Measurements from ENCODE around the gene SNX10. TPM values are rescaled to one million over a fixed set of nuclear protein-coding genes. Genes with fewer than 3 reads are reported as not detected.
A peak's percentile ranks its signal among the peaks of the same experiment; 100 is the strongest.

The SNX10 gene
- total RNA-seq, 1 experiment from 2014 or later: 7.9 TPM

GRCh38 chr7:26278770-26279169 lies 12.9 kb upstream of the SNX10 start:
- Histone ChIP-seq H3K36me3 (ENCODE audit: low read depth, low read length) (no peaks in the 10 kb centered on the region), H4K20me1 (ENCODE audit: low read length) (no peaks in the 10 kb centered on the region), H3K9me3 (ENCODE audit: low read length) (no peaks in the 10 kb centered on the region), H3K4me1 (ENCODE audit: insufficient read depth, low read length) (no peaks in the 10 kb centered on the region), H3K27me3 (ENCODE audit: low read length) (no peaks in the 10 kb centered on the region), H3K27ac (ENCODE audit: low read length) (no peak overlapping the region), H2AFZ (ENCODE audit: low read length) (no peak overlapping the region), H3K4me2 (ENCODE audit: low read length) (no peak overlapping the region), H3K79me2 (ENCODE audit: low read length) (no peaks in the 10 kb centered on the region), H3F3A (ENCODE audit: low read length, unreplicated experiment) (no peaks in the 10 kb centered on the region), H3K9ac (ENCODE audit: low read length) (no peak overlapping the region), H3K9me2 (replicated peaks; ENCODE audit: low read length) (no peaks in the 10 kb centered on the region), H3K4me3 (ENCODE audit: low read length) (no peak overlapping the region)
- peak; percentile 79 for TF ChIP-seq CTCF (conservative IDR thresholded peaks at IDR 0.05; ENCODE audit: low read depth, low read length)
- TF ChIP-seq EZH2 (IDR thresholded peaks at IDR 0.05; ENCODE audit: low read length, unreplicated experiment): no peak
- no peak for TF ChIP-seq EZH2phosphoT487 (IDR thresholded peaks at IDR 0.05; ENCODE audit: borderline replicate concordance, low read length)
- no TSS peak for BruUV-seq (replicated peaks)
- DNase-seq (peak; percentile 65), ATAC-seq (peak; percentile 98)
- ChIA-PET POLR2A (ENCODE audit: unreplicated experiment) (no interaction called here), CTCF (interaction anchor here (0.6 to 1.1 kb wide), 5 partner anchors 16 to 1944 kb away, joined by 3 to 5 read pairs (median 4); no protein-coding TSS in a partner anchor)
- intact Hi-C loops (cut with micrococcal nuclease): loop anchor here (1.0 to 5.0 kb wide), 5 partner anchors 87 to 884 kb away; no protein-coding TSS in a partner anchor

GRCh38 chr7:26279405-26279804 lies 12.3 kb upstream of the SNX10 start:
- POLR2A ChIA-PET (ENCODE audit: unreplicated experiment): no interaction called here
- H2AFZ ChIP-seq (ENCODE audit: low read length): no peak overlapping the region
- no peak overlapping the region for H3K4me2 ChIP-seq (ENCODE audit: low read length)
- H3K4me1 ChIP-seq (ENCODE audit: insufficient read depth, low read length): no peaks in the 10 kb centered on the region
- no peak overlapping the region for H3K4me3 ChIP-seq (ENCODE audit: low read length)
- TF ChIP-seq EZH2phosphoT487 (IDR thresholded peaks at IDR 0.05; ENCODE audit: borderline replicate concordance, low read length) (no peak), EZH2 (IDR thresholded peaks at IDR 0.05; ENCODE audit: low read length, unreplicated experiment) (no peak), CTCF (conservative IDR thresholded peaks at IDR 0.05; ENCODE audit: low read depth, low read length) (no peak)
- no peaks in the 10 kb centered on the region for H3K27me3 ChIP-seq (ENCODE audit: low read length)
- DNase-seq (peak; percentile 17), ATAC-seq (no peak)
- intact Hi-C loops (cut with micrococcal nuclease): loop anchor here (1.0 to 5.0 kb wide), 4 partner anchors 228 to 883 kb away; no protein-coding TSS in a partner anchor
- no peaks in the 10 kb centered on the region for H4K20me1 ChIP-seq (ENCODE audit: low read length)
- no TSS peak for BruUV-seq (replicated peaks)
- H3K9ac ChIP-seq (ENCODE audit: low read length): no peak overlapping the region
- H3K27ac ChIP-seq (ENCODE audit: low read length): no peak overlapping the region
- no peaks in the 10 kb centered on the region for H3K36me3 ChIP-seq (ENCODE audit: low read depth, low read length)
- no peaks in the 10 kb centered on the region for H3K79me2 ChIP-seq (ENCODE audit: low read length)
- H3K9me3 ChIP-seq (ENCODE audit: low read length): no peaks in the 10 kb centered on the region
- H3K9me2 ChIP-seq (replicated peaks; ENCODE audit: low read length): no peaks in the 10 kb centered on the region
- H3F3A ChIP-seq (ENCODE audit: low read length, unreplicated experiment): no peaks in the 10 kb centered on the region
- CTCF ChIA-PET: interaction anchor here (0.6 to 1.1 kb wide), 5 partner anchors 16 to 1944 kb away, joined by 3 to 5 read pairs (median 4); no protein-coding TSS in a partner anchor

GRCh38 chr7:26280097-26280496 lies 11.6 kb upstream of the SNX10 start:
- no peak overlapping the region for H3K27ac ChIP-seq (ENCODE audit: low read length)
- CTCF ChIA-PET: interaction anchor here (1.0 to 1.1 kb wide), 2 partner anchors 89 to 387 kb away, joined by 3 to 5 read pairs; no protein-coding TSS in a partner anchor
- no peaks in the 10 kb centered on the region for H3K79me2 ChIP-seq (ENCODE audit: low read length)
- POLR2A ChIA-PET (ENCODE audit: unreplicated experiment): no interaction called here
- no peaks in the 10 kb centered on the region for H3K4me1 ChIP-seq (ENCODE audit: insufficient read depth, low read length)
- BruUV-seq (replicated peaks): no TSS peak
- no peaks in the 10 kb centered on the region for H4K20me1 ChIP-seq (ENCODE audit: low read length)
- no peak overlapping the region for H3K9ac ChIP-seq (ENCODE audit: low read length)
- no peaks in the 10 kb centered on the region for H3K36me3 ChIP-seq (ENCODE audit: low read depth, low read length)
- no peak overlapping the region for H3K4me3 ChIP-seq (ENCODE audit: low read length)
- intact Hi-C loops (cut with micrococcal nuclease): no loop called here
- TF ChIP-seq CTCF (conservative IDR thresholded peaks at IDR 0.05; ENCODE audit: low read depth, low read length) (no peak), EZH2phosphoT487 (IDR thresholded peaks at IDR 0.05; ENCODE audit: borderline replicate concordance, low read length) (no peak), EZH2 (IDR thresholded peaks at IDR 0.05; ENCODE audit: low read length, unreplicated experiment) (no peak)
- H2AFZ ChIP-seq (ENCODE audit: low read length): no peak overlapping the region
- H3K4me2 ChIP-seq (ENCODE audit: low read length): no peak overlapping the region
- H3K27me3 ChIP-seq (ENCODE audit: low read length): no peaks in the 10 kb centered on the region
- no peak for DNase-seq
- H3K9me2 ChIP-seq (replicated peaks; ENCODE audit: low read length): no peaks in the 10 kb centered on the region
- H3K9me3 ChIP-seq (ENCODE audit: low read length): no peaks in the 10 kb centered on the region
- ATAC-seq: no peak
- H3F3A ChIP-seq (ENCODE audit: low read length, unreplicated experiment): no peaks in the 10 kb centered on the region

All from PC-3 (cell line).